T-helper 2 cell treated with Interferon-gamma antibody and Interleukin-4, amounts not matched to agents 100 ng/mL and 5 ng/mL, for 36 hours (primary cell): ENCODE measurements around the gene ACE2. TPM values are rescaled to one million over a fixed set of nuclear protein-coding genes. Genes with fewer than 3 reads are reported as not detected.

Experiments
- intact Hi-C: fragments of 100-400 bp; cut with micrococcal nuclease; formaldehyde crosslinking; loops from one replicate; pipeline ENCODE4 v1.15.1; 2023
- total RNA-seq: library from RNA; stranded (reverse); gene quantifications from 2 replicates; pipeline ENCODE4 v1.2.3, GENCODE V29; 2022

The ACE2 gene
- not detected in 2 replicates for total RNA-seq

DNA sequence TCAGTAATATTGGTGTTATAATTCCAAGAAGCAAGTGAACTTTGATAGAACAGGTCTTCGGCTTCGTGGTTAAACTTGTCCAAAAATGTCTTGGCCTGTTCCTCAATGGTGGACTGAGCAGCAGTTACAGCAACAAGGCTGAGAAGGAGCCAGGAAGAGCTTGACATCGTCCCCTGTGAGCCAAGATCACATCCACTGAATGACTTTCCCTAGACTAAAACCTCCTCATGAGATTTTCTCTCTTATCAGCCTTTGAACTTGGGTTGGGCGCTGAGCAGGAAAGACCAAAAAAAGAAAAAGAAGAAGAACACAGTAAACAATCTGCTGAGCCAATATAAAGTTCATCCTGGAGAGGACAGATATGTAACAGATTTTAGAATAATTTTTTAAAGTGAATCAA lies at the start of gene ACE2:
Gene ACE2 (minus strand): TSS at position 216 of the 400 bp plus-strand sequence. CDS start 49 bp downstream, at position 167.
- intact Hi-C loops, result no loop called here

DNA sequence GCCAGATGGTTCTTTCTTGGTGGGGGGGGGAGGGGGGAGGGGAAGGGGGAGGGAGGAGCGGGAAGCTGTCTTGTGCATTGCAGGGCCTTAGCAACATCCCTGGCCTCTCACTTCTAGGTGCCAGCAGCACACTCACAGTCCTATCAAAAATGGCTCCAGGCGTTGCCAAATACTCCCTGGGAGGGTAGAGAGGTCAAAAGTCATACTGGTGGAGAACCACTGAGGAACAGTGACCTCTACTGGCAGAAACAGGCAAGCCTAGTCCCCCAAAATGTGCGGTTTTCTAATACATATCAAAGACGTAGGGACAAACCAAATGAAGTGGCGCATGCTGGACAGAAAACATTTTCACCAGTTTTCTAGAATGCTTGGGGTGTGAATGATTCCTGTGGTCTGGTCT lies 46.8 kb upstream of the ACE2 start:
- intact Hi-C loops, result loop anchor here (10.0 kb wide), 1 partner anchor 153 kb away; the partner anchor contains the start of gene PIR

DNA sequence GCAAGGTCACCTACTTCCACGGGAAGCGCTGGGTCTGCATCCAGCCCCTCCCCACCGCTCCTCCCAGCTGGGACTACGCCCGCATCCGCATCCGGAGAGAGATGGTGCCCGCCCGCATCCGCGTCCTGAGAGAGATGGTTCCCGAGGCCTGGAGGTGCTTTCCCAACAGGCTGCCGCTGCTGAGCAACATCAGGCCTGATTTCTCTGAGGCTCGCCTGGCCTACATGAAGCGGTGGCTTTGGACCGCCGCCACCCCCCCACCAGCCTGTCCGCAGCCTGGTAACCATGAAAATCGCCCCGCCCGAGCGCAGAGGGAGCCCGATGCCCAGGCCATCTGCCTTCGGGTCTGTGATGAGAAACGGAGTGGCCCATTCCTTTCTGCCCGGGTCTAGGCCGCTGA lies 45.8 kb upstream of the ACE2 start:
- intact Hi-C loops, result loop anchor here (10.0 kb wide), 1 partner anchor 152 kb away; the partner anchor contains the start of gene PIR

DNA sequence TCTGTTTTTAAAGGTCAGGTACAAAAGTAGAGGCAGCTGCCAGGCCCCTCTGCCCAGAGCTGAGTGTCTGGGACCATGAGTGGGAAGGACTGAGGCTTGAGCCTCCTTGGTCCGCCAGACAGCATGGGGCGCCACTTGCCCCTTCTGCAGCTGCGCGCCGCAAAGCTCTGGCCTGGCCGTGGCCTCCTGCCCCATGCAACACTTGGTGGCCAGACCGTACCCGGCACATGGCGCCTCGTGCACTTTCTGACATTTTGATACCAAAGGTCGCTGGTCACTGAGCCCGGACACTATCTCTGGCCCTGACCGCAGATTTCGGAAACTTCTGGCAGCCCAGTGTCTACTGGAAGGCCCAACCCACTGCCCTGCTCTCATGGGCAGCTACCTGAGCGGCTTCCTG lies 45.3 kb upstream of the ACE2 start:
- intact Hi-C loops, result loop anchor here (10.0 kb wide), 1 partner anchor 151 kb away; the partner anchor contains the start of gene PIR

DNA sequence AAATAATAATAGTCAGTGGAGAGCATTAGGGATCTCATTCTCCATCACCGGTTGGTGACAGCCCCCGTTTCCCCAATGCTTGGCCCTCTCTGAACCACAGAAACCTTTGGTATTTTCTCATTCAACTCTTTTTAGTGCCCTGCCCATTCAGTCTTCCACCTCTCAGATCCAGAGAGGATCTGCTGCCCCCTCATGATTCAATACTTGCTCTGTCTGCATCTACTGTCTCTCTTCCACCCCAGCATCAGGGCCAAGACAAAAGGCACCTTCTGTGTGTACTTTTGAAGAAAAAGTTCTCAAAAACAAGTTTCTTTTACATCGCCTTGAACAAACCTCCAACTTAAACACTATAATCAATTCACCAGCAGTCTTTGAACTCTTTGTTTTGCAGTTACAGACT lies 44.5 kb upstream of the ACE2 start:
- intact Hi-C loops, result loop anchor here (10.0 kb wide), 1 partner anchor 150 kb away; the partner anchor contains the start of gene PIR

DNA sequence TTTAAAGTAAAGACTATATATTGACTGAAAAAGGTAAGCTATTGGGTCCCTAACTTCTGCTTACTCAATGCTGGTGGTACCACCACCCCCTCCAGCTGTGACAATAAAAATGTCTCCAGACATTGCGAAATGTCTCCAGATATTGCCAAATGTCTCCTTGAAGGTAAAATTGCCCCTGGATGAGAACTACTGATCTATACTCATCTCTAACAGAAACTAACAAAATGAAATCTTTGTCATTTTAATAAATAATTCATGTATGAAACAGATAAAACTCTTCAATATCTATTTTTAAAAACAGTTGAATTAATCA lies 43.8 kb upstream of the ACE2 start:
- intact Hi-C loops, result loop anchor here (10.0 kb wide), 1 partner anchor 150 kb away; the partner anchor contains the start of gene PIR

DNA sequence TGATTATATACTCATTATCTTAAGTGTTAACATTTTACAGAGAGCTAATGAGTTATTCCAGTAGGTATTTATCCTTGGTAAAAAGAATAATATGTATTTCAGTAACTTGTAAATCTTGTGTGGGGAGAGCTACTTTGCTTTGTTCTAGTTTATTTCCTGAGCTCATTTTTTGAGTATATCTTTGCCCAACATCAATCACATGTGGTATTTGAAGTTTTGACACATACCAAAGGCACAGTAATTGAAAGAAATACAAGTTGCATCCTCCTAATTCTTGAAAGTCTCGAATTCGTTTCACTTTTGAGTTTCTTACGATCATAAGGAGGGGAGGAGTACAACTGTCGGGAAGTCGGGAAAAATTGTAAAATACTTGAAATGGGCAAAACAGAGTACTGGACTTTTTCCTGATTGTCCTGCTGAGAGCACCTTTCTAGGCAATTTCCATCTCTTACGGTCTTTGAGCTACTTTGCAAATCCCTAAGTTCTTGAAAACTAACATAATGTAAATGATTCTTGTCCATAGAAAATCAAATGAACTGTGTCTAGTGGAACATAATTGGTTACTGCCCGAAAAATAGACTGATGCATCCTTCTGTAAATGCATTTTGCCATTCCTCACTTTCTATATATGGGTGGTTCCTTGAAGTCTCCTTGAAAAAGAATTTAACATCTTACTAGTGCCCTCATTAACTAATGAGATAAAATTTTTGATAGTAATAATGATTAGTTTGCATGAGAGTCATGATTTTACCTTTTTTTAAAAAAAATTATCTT lies 43.2 kb upstream of the ACE2 start:
- intact Hi-C loops, result loop anchor here (10.0 kb wide), 1 partner anchor 149 kb away; the partner anchor contains the start of gene PIR

DNA sequence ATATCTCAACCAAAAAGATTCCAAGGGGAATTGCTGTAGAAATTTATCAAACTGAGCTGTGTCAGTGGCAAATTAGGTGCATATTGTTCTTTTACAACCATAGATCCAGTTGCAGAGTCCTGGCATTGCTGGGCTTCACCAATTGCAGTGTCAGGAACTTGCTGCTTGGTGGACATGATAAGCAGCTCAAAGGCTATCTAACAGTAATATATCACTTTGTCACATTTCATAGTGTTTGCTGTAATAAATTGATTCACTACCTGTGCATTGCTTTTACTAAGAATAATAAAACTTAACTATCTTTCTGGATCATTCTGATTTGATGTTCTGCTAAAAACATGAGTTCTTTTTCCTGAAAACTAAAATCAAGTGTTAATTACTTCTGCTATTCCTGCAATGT lies 30.9 kb upstream of the ACE2 start:
- intact Hi-C loops, result no loop called here

DNA sequence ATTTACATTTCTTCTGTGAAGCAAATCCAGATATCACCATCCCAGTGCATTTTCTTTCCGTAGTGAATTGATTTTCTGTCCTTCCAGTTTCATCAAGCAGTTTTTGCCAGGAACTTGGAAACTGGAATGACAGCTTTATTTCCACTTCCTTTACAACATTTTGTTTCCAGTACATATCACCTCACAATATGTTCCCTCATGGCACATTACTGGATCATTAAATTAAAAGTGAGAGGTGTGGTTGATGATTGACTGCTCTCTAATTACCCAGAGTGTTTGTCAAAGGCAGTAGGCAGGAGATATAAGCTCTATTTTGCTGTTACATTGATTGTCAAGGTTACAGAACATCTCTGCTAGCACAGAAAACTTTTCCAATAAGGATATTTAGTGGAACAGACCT lies 22.3 kb upstream of the ACE2 start:
- intact Hi-C loops, result no loop called here

DNA sequence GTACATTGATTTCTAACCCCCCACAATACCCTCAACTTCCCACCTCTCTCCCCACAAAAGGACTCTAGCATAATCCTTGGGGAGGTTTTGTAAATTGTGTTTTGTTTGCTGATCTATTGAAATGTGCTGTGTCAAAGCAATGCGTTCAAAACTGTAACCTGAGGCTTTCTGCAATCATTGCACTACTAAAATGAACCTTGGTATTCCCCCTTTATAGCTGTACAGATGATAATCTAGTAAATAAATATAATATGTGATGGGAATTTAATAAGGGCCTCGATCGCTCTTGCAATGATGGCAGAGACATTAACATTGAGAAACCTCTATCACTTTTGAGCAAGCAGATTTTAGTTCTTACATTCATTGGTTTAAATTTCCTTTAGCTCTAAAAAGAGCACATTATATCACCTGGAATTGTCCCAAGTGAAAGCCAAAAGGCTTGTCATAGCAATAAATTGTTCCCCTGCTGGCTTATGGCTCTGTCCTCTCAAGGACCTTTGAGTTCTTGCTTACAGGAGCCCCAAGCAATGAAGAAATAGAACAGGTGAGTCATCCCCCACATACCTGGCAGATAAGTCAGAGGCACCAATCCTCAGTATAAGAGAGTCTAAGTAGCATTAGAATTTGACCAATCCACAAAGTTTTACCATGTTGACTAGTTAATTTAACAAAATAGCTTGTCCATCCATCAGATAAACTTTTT lies 18.4 kb upstream of the ACE2 start:
- intact Hi-C loops, result no loop called here

DNA sequence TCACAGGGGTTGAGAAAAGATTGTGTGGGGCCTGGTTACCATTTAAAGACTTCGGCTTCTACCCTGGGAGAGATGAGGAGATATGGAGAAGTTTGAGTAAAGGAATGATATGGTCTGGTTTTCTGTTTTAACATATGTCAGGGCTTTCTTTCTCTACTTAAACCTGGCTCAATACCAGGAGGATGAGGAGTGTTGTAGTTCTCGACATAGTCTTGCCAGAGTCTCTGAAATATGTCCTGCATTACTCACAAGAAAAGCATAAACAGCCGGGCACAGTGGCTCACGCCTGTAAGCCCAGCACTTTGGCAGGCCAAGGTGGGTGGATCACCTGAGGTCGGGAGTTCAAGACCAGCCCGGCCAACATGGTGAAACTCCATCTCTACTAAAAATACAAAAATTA lies 16.4 kb upstream of the ACE2 start:
- intact Hi-C loops, result no loop called here

DNA sequence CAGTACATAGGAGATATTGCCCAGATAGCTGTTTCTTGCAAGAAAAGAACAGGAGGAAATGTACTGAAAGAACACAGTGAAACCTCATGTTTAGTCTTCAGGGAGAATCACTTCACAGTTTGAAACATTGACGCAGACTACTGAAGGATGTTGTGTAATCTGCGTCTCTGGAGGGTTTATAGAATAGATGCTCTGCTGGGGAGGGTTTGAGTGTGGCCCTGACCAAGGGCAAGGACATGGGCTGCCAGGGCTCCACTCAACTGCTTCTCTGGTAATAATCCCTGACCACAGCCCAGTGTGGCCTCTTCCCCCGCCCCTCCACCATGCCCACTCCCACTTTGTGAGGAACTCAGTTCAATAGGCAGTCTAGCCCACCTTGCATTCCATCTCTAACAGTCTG lies 15.8 kb upstream of the ACE2 start:
- intact Hi-C loops, result no loop called here

DNA sequence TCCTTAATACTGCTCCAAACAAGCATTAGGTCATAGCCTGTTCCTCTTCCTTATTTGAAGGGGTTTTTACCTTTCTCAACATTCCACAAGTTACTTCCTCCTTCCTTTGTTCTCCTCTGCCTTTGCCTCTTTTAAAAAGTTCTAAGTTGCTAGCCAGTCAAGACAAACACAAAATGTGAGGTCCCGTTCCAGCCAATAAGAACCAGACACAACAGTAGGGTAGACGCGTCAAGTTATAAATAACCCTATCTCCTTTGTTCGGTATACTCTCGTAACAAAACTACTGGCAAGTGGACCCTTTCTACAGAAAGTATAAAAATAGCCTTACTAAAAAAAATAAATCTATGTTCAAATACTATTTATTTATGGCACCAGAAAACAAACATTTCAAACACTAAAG lies 6.3 kb upstream of the ACE2 start:
- intact Hi-C loops, result no loop called here

DNA sequence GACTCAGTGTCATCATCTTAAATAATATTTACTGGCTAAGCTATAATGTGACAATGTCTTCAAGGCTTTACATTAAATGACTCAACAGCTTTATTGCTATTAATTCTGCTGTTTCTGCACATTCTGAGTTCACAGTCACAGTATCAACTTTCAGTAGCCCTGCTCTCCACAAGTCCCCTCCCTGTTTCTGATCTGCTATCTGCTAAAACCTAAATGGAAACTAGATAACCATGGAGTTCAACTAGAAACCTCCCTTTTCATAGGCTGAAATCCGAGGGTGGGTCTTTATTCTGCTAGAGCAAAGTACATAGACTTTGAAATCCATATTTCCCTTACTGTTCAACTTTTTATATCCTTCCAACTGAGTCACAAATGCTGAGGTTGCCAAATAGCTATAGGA lies 5.4 kb upstream of the ACE2 start:
- intact Hi-C loops, result no loop called here

DNA sequence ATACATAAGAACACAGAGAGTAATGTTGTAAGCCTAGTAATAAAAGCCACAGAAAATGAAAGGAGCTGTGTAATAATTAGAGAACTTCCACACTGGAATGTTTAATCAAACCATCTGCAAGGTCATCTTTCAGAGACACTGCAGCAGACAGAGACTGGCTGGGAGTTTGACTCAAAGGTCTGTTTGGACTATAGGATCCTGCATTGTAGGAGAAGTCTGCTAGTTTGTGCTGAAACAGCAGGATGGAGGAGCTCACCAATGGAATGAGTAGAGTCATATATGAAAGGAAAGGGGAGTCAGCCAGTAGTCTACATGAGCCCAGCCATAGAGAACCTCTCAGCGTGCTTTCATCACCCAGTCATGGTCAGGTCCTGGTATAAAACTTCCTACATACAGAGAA lies 4.5 kb upstream of the ACE2 start:
- intact Hi-C loops, result no loop called here

DNA sequence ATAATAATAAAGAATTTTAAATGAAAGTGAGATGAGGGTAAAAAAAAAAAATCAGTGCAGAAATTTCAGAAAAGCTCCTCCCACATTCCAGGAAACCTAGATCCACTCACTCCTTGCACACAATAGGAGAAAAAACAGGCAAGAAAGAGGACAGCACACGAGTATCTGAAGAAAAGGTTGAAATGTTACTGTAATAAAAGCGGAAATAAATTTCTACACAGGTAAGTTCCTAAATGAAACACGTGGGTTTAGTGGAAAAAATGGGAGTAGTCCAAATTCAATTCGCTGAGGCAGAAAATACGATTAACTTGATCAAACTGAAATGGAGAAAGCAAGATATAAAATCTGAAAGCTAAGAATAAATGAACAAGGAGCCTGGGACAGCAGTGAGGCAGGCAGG lies 2.0 kb upstream of the ACE2 start:
- intact Hi-C loops, result no loop called here

DNA sequence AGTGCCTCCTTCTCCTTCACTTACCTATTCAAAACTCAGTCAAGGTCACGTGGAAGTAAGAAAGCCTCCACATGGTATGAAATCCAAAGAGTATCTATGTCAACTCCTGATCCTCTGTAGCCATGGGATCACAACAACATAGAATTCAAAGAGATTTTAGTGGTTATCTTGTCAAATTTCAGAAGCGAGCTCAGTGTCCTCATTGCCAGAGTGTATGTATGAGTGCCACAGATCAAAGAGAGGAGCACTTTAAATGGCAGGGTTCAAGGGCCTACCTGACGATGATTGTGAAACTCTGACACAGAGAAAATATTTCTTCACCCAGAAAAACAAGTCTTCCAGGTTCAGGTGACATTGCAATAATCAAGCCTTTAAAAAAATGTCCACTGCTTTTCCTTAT lies 1.2 kb upstream of the ACE2 start:
- intact Hi-C loops, result no loop called here

DNA sequence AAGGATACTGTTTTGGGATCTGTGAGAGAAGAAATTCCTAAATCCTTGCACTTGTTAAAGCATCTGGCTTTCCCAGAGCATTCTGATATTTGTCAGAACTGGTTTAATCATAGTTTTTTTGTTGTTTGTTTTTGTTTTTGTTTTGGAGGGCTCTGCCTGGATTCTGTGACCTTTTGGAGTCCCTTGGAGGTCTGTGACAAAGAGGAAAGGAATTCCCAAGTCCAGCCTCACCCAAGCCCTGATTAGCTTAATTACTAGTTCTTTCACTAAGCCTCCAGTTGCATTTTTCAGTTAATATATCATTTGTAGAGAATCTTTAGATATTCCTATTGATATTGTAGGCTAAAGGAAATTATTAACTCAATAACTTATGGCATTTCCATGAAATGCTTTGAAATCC lies 711 bp downstream of the ACE2 start:
- intact Hi-C loops, result no loop called here

DNA sequence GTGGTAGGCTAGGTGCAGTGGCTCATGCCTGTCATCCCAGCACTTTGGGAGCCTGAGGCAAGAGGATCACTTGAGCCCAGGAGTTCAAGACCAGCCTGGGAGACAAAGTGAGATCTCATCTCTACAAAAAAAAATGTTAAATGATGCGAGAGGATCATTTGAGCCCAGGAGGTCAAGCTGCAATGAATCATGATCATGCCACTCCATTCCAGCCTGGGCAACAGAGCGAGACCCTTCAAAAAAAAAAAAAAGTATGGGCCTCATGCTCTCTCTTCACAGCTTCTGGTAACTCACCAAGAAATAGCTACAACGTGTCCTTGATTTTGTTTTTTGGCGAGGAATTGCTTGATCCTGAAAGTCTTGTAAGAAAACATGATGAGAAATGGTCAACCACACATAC lies 1.3 kb downstream of the ACE2 start:
- intact Hi-C loops, result no loop called here

DNA sequence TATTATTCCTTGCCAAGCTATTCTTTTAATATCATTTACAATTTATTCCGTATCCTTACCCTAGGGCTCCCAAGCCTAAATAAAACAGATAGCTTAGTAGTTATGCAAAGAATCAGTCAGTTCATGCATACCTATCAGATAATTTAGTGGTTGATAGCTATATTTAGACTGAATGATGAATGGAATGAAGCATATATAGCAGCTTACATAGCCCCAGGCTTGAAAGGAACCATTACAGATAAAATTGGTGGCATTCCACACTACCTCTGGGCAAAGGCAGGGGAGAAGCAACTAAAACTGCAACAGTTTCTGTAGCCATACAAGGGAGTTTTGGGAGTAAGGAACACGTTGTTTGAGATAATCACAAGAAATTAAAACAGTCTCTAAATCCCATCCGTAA lies 2.7 kb downstream of the ACE2 start:
- intact Hi-C loops, result no loop called here

DNA sequence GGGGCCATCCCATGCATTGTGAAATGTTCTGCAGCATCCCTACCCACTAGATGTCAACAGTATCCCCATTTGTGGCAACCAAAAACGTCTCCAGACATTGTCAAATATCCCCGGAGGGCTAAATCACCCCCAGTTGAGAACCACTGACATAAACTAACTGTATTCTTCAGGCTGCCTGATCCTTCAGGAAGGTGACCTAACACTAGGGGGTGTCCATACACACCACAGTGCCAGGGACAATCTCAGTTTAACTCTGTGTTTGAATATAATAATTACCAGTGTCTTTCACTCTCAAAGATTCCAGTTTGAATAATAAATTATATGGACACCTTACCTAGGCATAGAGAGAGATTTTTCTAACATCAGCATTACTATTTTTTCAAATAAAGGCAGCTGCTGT lies 6.4 kb downstream of the ACE2 start:
- intact Hi-C loops, result no loop called here
